WERI-Rb-1 (cell line): ENCODE measurements around the gene PPP2R5E.

ENCODE experiments used
- DNase-seq: peaks from one replicate; pipeline ENCODE4 v3.0.0-alpha.2; 2020
- H3K27ac ChIP-seq: fragments of 250-450 bp; sonication (Bioruptor Pico); 2 replicates; pipeline ENCODE4 v1.5.1; 2020; ENCODE audit warnings: mild to moderate bottlenecking, moderate library complexity
- H3K27me3 ChIP-seq: fragments of 250-450 bp; sonication (Bioruptor Pico); 2 replicates; pipeline ENCODE4 v1.5.1; 2021; ENCODE audit warnings: mild to moderate bottlenecking, low read depth, moderate library complexity; ENCODE audit not compliant: insufficient read depth, severe bottlenecking
- H3K36me3 ChIP-seq: fragments of 250-450 bp; sonication (Bioruptor Pico); 2 replicates; pipeline ENCODE4 v1.5.1; 2020; ENCODE audit warnings: mild to moderate bottlenecking, moderate library complexity
- H3K4me3 ChIP-seq: 2 replicates; pipeline ENCODE4 v1.5.1; 2011; ENCODE audit warnings: low read depth, mild to moderate bottlenecking, control low read depth, low read length
- H3K9me3 ChIP-seq: fragments of 250-450 bp; sonication (Bioruptor Pico); 2 replicates; pipeline ENCODE4 v1.5.1; 2021; ENCODE audit warnings: mild to moderate bottlenecking, moderate library complexity; ENCODE audit not compliant: severe bottlenecking
- CTCF ChIP-seq: IDR thresholded peaks from 2 replicates; pipeline ENCODE4 v1.5.1; 2011; ENCODE audit warnings: low read depth, mild to moderate bottlenecking, control low read depth, inconsistent platforms, low read length

PPP2R5E gene

DNA sequence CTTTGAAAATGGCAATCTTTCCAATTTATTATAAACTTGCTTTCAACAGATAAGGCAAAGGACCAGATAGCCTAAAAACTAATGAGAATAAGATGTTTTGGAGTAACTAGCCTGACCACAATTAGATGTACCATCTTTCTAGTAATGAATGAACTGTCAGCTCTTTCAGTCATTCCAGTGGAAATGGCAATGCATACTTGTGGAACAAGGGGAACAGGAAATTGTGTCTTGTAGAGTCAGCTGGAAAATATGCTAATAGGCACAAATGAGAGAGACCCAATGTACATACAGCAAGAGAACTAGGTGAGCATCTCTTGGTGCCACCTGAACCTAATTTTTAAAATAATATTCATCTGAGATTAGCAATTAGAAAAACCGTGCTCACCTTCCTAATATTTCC is 148.3 kb downstream of the PPP2R5E start:
- no peak for TF ChIP-seq CTCF
- Histone ChIP-seq H3K27me3 (no peaks in the 10 kb centered on the region), H3K36me3 (peaks cover 46% of the 10 kb centered on the region), H3K4me3 (no peak overlapping the region), H3K9me3 (no peaks in the 10 kb centered on the region), H3K27ac (no peak overlapping the region)
- no peak for DNase-seq

DNA sequence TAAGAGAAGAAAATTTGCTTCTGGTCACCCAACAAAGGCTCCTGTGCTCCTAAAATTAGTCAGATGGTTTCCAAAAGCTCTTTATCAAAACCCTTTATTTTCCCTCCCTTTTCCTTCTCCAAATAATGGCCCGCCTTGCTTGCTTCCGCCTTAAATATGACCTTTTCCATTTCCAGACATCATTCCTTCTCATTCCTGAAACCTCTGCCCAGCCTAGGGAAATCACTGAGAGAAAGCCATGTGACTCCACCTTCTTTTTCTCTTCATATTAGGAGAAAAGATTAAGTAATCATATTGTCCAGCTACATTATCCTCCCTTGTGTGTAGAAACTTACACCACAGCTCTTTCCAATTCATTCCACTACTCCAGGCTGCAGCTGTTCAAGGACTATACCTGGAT is 148.7 kb downstream of the PPP2R5E start:
- peaks cover 42% of the 10 kb centered on the region for H3K36me3 ChIP-seq
- H3K27ac ChIP-seq = no peak overlapping the region
- H3K4me3 ChIP-seq = no peak overlapping the region
- no peak for TF ChIP-seq CTCF
- no peak for DNase-seq
- no peaks in the 10 kb centered on the region for H3K27me3 ChIP-seq
- no peaks in the 10 kb centered on the region for H3K9me3 ChIP-seq

- Histone ChIP-seq H3K27me3 (no peaks in the 10 kb centered on the region), H3K27ac (no peak overlapping the region), H3K9me3 (no peaks in the 10 kb centered on the region), H3K36me3 (peaks cover 42% of the 10 kb centered on the region), H3K4me3 (no peak overlapping the region)
- DNase-seq = no peak
- TF ChIP-seq CTCF = no peak
Observed at GRCh38 chr14:63393012-63393411, 150.2 kb downstream of the PPP2R5E start.

DNA sequence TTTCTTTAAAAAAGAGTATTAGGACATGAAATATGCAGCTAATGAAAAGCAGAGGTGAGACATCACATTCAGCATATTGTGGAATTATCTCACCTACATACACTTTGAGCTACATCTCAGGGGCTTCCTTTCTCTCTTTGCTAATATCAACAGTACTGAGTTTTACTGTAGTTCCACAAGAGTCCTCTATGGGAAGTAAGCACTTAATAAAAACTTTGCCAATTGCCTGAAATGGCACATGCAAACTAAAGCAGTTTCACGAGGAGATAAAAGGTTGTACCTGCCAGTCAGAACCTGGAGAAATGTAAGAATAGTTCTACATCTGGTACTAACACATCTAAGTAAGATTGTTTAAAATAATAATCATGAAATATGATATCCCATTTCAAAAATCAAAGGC is 150.9 kb downstream of the PPP2R5E start:
- TF ChIP-seq CTCF = no peak
- Histone ChIP-seq H3K36me3 (peaks cover 49% of the 10 kb centered on the region), H3K9me3 (no peaks in the 10 kb centered on the region), H3K27me3 (no peaks in the 10 kb centered on the region), H3K27ac (no peak overlapping the region), H3K4me3 (no peak overlapping the region)
- no peak for DNase-seq

DNA sequence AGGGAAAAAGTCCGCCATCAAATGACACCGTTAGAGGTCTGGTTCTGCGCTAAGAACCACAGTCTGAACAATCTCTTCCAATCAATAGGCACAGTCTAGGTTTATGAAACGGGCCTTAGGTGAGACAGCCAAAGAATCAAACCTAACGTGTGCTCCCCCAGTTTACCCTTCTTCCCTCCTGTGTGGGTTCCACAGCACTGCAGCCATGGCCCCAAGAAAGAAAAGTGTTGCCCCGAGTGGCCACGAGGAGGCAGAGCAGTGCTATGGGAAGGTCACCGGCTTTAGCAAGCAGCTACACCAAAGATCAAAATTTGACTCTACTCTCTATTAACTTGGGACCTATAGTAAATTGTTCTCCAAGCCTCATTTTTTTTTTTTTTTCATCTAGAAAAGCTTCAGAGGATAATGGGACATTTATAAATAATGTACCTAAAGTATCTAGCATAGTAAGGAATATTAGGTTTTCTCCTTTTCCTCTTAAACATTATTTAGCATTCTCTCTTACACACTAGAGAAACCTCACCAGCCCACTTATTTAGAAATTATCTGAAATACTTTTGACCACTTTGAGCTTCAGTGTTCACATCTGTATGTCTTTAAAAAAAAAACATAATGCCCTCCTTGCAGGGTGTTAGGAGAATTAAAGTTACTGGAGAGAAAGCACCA is 154.3 kb downstream of the PPP2R5E start:
- H3K4me3 ChIP-seq = no peak overlapping the region
- H3K27me3 ChIP-seq = no peaks in the 10 kb centered on the region
- H3K27ac ChIP-seq = no peak overlapping the region
- H3K9me3 ChIP-seq = no peaks in the 10 kb centered on the region
- DNase-seq = peak; percentile 68
- peaks cover 77% of the 10 kb centered on the region for H3K36me3 ChIP-seq
- TF ChIP-seq CTCF = peak; percentile 85

GRCh38 chr14:63387711-63388110 is 155.5 kb downstream of the PPP2R5E start:
- no peaks in the 10 kb centered on the region for H3K9me3 ChIP-seq
- no peak for TF ChIP-seq CTCF
- H3K36me3 ChIP-seq = peaks cover 80% of the 10 kb centered on the region
- H3K27ac ChIP-seq = no peak overlapping the region
- DNase-seq = no peak
- no peaks in the 10 kb centered on the region for H3K27me3 ChIP-seq
- H3K4me3 ChIP-seq = no peak overlapping the region
